K562 (cell line): ENCODE measurements around the gene PTPN9. TPM values are rescaled to one million over a fixed set of nuclear protein-coding genes. Genes with fewer than 3 reads are reported as not detected.
"Not testable (repeated sequence)": the region's sequence is repeated elsewhere in the genome, so short reads cannot be mapped to it uniquely, and the experiment has no call there.

ENCODE experiments used
- ATAC-seq: fragments of 200-7000 bp; cut with Tn5 transposase; 3 replicates; pipeline ENCODE4 v1.9.1; 2020; ENCODE audit warnings: moderate library complexity
- BruUV-seq: library from RNA; stranded (reverse); fragments of 400-500 nt; replicated peaks from 2 replicates; lab custom pipeline; 2021; lab: Mats Ljungman, UMichigan
- CTCF ChIA-PET: fragments of 300-600 bp; formaldehyde crosslinking; extraction: SDS; loops from one replicate; lab custom pipeline; 2021; ENCODE audit warnings: low intra/inter-chr PET ratio; lab: Yijun Ruan, JAX
- POLR2A ChIA-PET: fragments of 300-600, 350-650 bp; sonication (Branson Sonifier 250); formaldehyde crosslinking; extraction: SDS; loops from one replicate; lab custom pipeline; 2021; ENCODE audit warnings: antibody characterized with exemption, inconsistent platforms; lab: Yijun Ruan, JAX
- DNase-seq, 4 experiments: peaks; one replicate each; pipeline versions ENCODE4 v3.0.0 to v3.0.0-alpha.2; 2011 to 2018; ENCODE audit warnings: low spot score in 3 of 4, mixed read lengths in 3 of 4; ENCODE audit errors: extremely low read depth in 1 of 4
- FAIRE-seq: peaks from 2 replicates; lab custom pipeline; 2011; peaks lifted over from hg19 to GRCh38; lab: Jason Lieb, UNC
- H2AFZ ChIP-seq: 2 replicates; pipeline ENCODE4 v1.6.0; 2011; ENCODE audit warnings: low read depth, low read length, control low read depth, inconsistent platforms
- H3K27ac ChIP-seq: fragments of 200-600 bp; 3 replicates; pipeline ENCODE4 v1.8.0; 2011; ENCODE audit warnings: low read depth, mild to moderate bottlenecking, control low read depth, inconsistent platforms, low read length, moderate library complexity, mixed read lengths; ENCODE audit errors: extremely low read depth
- H3K27me3 ChIP-seq, 2 experiments: fragments of 300-600 bp in 1 of 2; 2 replicates in 1 of 2; 3 replicates in 1 of 2; pipeline versions ENCODE4 v1.6.0 to v1.8.0; 2011; ENCODE audit warnings: inconsistent platforms in 2 of 2, low read length in 2 of 2, mild to moderate bottlenecking in 1 of 2, mixed read lengths in 1 of 2, moderate library complexity in 1 of 2; ENCODE audit not compliant: control insufficient read depth in 2 of 2, insufficient read depth in 2 of 2
- H3K36me3 ChIP-seq: fragments of 300-600 bp; 3 replicates; pipeline ENCODE4 v1.8.0; 2011; ENCODE audit warnings: mild to moderate bottlenecking, low read length, inconsistent platforms; ENCODE audit not compliant: control insufficient read depth, insufficient read depth
- H3K4me1 ChIP-seq, 2 experiments: fragments of 200-600 bp in 1 of 2; replicated peaks in 1 of 2; 2 replicates in 1 of 2; 3 replicates in 1 of 2; pipeline versions ENCODE4 v1.5.1 to v1.8.0; 2011; ENCODE audit warnings: inconsistent platforms in 2 of 2, low read length in 2 of 2, mild to moderate bottlenecking in 1 of 2, mixed read lengths in 1 of 2, moderate library complexity in 1 of 2; ENCODE audit not compliant: control insufficient read depth in 2 of 2, insufficient read depth in 2 of 2
- H3K4me2 ChIP-seq: 2 replicates; pipeline ENCODE4 v1.6.1; 2011; ENCODE audit warnings: low read length, control low read depth, inconsistent platforms, mixed read lengths; ENCODE audit not compliant: insufficient read depth
- H3K4me3 ChIP-seq: fragments of 200-600 bp; sonication (generic), shearing (Covaris generic); 2 replicates; pipeline ENCODE4 v1.5.1; 2016; ENCODE audit warnings: control low read depth, inconsistent platforms
- H3K79me2 ChIP-seq: fragments of 200-600 bp; 3 replicates; pipeline ENCODE4 v1.8.0; 2011; ENCODE audit warnings: low read length, inconsistent platforms; ENCODE audit not compliant: control insufficient read depth, insufficient read depth
- H3K9ac ChIP-seq, 2 experiments: 2 replicates each; pipeline versions ENCODE4 v1.6.0 to v1.6.1; 2011; ENCODE audit warnings: low read depth in 2 of 2, low read length in 2 of 2, control low read depth in 1 of 2, inconsistent platforms in 1 of 2, mild to moderate bottlenecking in 1 of 2, mixed read lengths in 1 of 2; ENCODE audit not compliant: insufficient read depth in 1 of 2
- H3K9me1 ChIP-seq: one replicate; pipeline ENCODE4 v1.6.0; 2011; ENCODE audit warnings: inconsistent platforms, mild to moderate bottlenecking, low read length, moderate library complexity; ENCODE audit not compliant: control insufficient read depth, insufficient read depth
- H3K9me3 ChIP-seq: replicated peaks from 2 replicates; pipeline ENCODE4 v1.5.1; 2011; ENCODE audit warnings: low read depth, low read length, inconsistent platforms; ENCODE audit not compliant: control insufficient read depth, insufficient read depth
- H4K20me1 ChIP-seq: replicated peaks from 2 replicates; pipeline ENCODE4 v1.6.1; 2011; ENCODE audit warnings: low read length, inconsistent platforms, mixed read lengths; ENCODE audit not compliant: control insufficient read depth, insufficient read depth
- ARID1B ChIP-seq: fragments of 450-650 bp; IDR thresholded peaks from 2 replicates; pipeline ENCODE4 v1.6.1; 2016; ENCODE audit warnings: antibody characterized with exemption, mild to moderate bottlenecking, inconsistent platforms
- CBFA2T2 ChIP-seq: fragments of 450-650 bp; conservative IDR thresholded peaks from 2 replicates; pipeline ENCODE4 v1.6.1; 2017; ENCODE audit warnings: mild to moderate bottlenecking
- CBFA2T3 ChIP-seq: fragments of 450-650 bp; IDR thresholded peaks from 2 replicates; pipeline ENCODE4 v1.6.1; 2017
- HDAC1 ChIP-seq, 2 experiments: fragments of 450-650 bp; IDR thresholded peaks; 2 replicates each; pipeline ENCODE4 v1.6.1; 2016 to 2017; ENCODE audit warnings: inconsistent platforms in 1 of 2, mild to moderate bottlenecking in 1 of 2, moderate library complexity in 1 of 2
- KDM1A ChIP-seq, 2 experiments: fragments of 450-650 bp; IDR thresholded peaks; 2 replicates each; pipeline ENCODE4 v1.6.1; 2016; ENCODE audit warnings: mild to moderate bottlenecking in 2 of 2
- NCOR1 ChIP-seq: fragments of 450-650 bp; IDR thresholded peaks from 2 replicates; pipeline ENCODE4 v1.6.1; 2016; ENCODE audit warnings: mild to moderate bottlenecking, moderate library complexity
- RUNX1 ChIP-seq: sonication (generic); IDR thresholded peaks from 2 replicates; pipeline ENCODE4 v1.6.1; 2016; ENCODE audit warnings: antibody characterized with exemption, low read depth
- SOX6 ChIP-seq: fragments of 450-650 bp; IDR thresholded peaks from 2 replicates; pipeline ENCODE4 v1.6.1; 2014; ENCODE audit warnings: mild to moderate bottlenecking
- TCF3 ChIP-seq: sonication (generic); formaldehyde crosslinking; IDR thresholded peaks from 2 replicates; pipeline ENCODE4 v1.4.0; 2020; ENCODE audit warnings: mild to moderate bottlenecking, missing genetic modification reagents
- ZNF121 ChIP-seq: sonication (generic); formaldehyde crosslinking; conservative IDR thresholded peaks from 2 replicates; pipeline ENCODE4 v1.8.0; 2022; ENCODE audit warnings: missing genetic modification reagents
- ZNF778 ChIP-seq: fragments of 450-650 bp; formaldehyde crosslinking; IDR thresholded peaks from 2 replicates; pipeline ENCODE4 v1.4.0; 2020; ENCODE audit warnings: mild to moderate bottlenecking, moderate library complexity
- WGBS: fragments of 100-300 bp; shearing (Covaris generic); methylation state at CpG from one replicate; pipeline ENCODE4 v1.1.6; 2016; ENCODE audit warnings: low coverage, mixed read lengths; ENCODE audit not compliant: insufficient coverage; ENCODE audit errors: missing lambda C conversion rate; 5-methylcytosine and 5-hydroxymethylcytosine counted together
- in situ Hi-C: fragments of 300-500 bp; cut with MboI; formaldehyde crosslinking; loops from 4 replicates; pipeline ENCODE4 v1.15.0; 2018; ENCODE audit warnings: inconsistent platforms, mixed read lengths
- intact Hi-C: fragments of 100-400 bp; cut with micrococcal nuclease; formaldehyde crosslinking; loops from 2 replicates; pipeline ENCODE4 v1.14.2; 2022
- polyA plus RNA-seq, 8 experiments: library from polyadenylated mRNA; depleted of rRNA in 4 of 8; stranded (reverse) in 5 of 8; unstranded in 3 of 8; fragments of >200 nt; fragmentation: Nextera tagmentation in 2 of 8; fragmentation: Illumina TruSeq in 1 of 8; extraction: Ambion mirVana in 2 of 8; extraction: Trizol in 1 of 8; gene quantifications; 2 replicates each; pipeline versions ENCODE4 v1.2.1 to v1.2.3, GENCODE V29; 2011 to 2014; ENCODE audit warnings: inconsistent platforms in 1 of 8, missing spikeins in 1 of 8
- total RNA-seq, 7 experiments: library from RNA; depleted of rRNA in 6 of 7; stranded (reverse); fragments of >200 nt in 6 of 7; fragmentation: Illumina TruSeq in 2 of 7; extraction: Trizol in 2 of 7; gene quantifications; 2 replicates each; pipeline versions ENCODE4 v1.2.1 to v1.2.3, GENCODE V29; 2011 to 2021; ENCODE audit warnings: low replicate concordance in 1 of 7
- TF ChIP-seq, protein P1 (sequence below): sonication (generic); formaldehyde crosslinking; IDR thresholded peaks from 2 replicates; pipeline ENCODE4 v1.9.0; 2022; ENCODE audit warnings: mild to moderate bottlenecking, missing genetic modification reagents

Gene PTPN9
- total and polyA plus RNA-seq, 9 of the 15 experiments (the other 6 are each of a cell fraction or from before 2014, with no cell fraction given) = 5.0 to 24.0 (median 14.2) TPM

DNA sequence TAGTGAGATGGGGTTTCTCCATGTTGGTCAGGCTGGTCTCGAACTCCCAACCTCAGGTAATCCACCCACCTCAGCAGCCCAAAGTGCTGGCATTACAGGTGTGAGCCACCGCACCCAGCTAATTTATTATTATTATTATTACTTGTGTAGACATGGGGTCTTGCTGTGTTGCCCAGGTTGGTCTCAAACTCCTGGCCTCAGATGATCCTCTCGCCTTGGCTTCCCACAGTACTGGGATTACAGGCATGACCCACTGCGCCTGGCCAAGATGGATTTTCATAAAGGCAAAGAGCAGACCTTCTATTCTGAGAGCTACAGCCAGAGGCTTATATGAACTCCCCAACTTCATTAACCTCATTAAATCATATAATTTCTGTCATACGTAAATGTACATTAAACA lies 17.2 kb downstream of the PTPN9 start:
- Histone ChIP-seq H3K27ac (no peak overlapping the region), H3K9me3 (no peaks in the 10 kb centered on the region), H3K79me2 (peaks cover 10% of the 10 kb centered on the region), H4K20me1 (no peaks in the 10 kb centered on the region), H3K9me1 (no peaks in the 10 kb centered on the region), H3K36me3 (peaks cover 4% of the 10 kb centered on the region; the same call in 1 of the 3 replicates), H3K4me3 (no peak overlapping the region), H3K4me1 (no peaks in the 10 kb centered on the region; a peak in 2 of 5 replicates), H3K4me2 (no peak overlapping the region), H3K9ac (no peak overlapping the region), H3K27me3 (no peaks in the 10 kb centered on the region), H2AFZ (no peak overlapping the region)
- intact Hi-C loops = no loop called here
- FAIRE-seq (no peak), ATAC-seq (no peak), DNase-seq (no peak)
- ChIA-PET CTCF (no interaction called here), POLR2A (interaction anchor here (0.5 to 2.1 kb wide), 5 partner anchors 9 to 1522 kb away, joined by 3 to 12 read pairs (median 5); no protein-coding TSS in a partner anchor)
- 88% methylated on average over 5 of the region's 5 CpGs for WGBS
- TF ChIP-seq ZNF778 (CRISPR knock-in tag) = no peak
- no peak for TF ChIP-seq RUNX1
- TF ChIP-seq ZNF121 (CRISPR knock-in tag) = peak; percentile 63
- BruUV-seq = no TSS peak
- in situ Hi-C loops = no loop called here

DNA sequence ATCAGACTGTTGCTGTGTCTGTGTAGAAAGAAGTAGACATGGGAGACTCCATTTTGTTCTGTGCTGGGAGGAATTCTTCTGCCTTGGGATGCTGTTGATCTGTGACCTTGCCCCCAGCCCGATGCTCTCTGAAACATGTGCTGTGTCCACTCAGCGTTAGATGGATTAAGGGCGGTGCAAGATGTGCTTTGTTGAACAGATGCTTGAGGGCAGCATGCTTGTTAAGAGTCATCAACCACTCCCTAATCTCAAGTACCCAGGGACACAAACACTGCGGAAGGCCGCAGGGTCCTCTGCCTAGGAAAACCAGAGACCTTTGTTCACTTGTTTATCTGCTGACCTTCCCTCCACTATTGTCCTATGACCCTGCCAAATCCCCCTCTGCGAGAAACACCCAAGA lies 19.8 kb downstream of the PTPN9 start:
- H3K4me1 ChIP-seq, H4K20me1 ChIP-seq, intact Hi-C loops, H3K27ac ChIP-seq, H3K4me2 ChIP-seq, in situ Hi-C loops, H3K4me3 ChIP-seq, CTCF ChIA-PET, H3K79me2 ChIP-seq, H3K27me3 ChIP-seq, H3K9me1 ChIP-seq, POLR2A ChIA-PET, H3K36me3 ChIP-seq, BruUV-seq, H2AFZ ChIP-seq, H3K9ac ChIP-seq, H3K9me3 ChIP-seq, ATAC-seq: not testable (repeated sequence)
- DNase-seq (peak in 1 of 4 experiments; percentile 44), FAIRE-seq (peak; percentile 40)
- 0 out of 2 replicates have a peak, but pooled peaks have one; percentile 21 for TF ChIP-seq SOX6
- peak; percentile 33; the same call in 1 of the 2 replicates for TF ChIP-seq NCOR1
- TF ChIP-seq CBFA2T2 = 0 out of 2 replicates have a peak, but pooled peaks have one; percentile 35
- TF ChIP-seq TCF3 = peak; percentile 63
- TF ChIP-seq KDM1A (IDR thresholded peaks at IDR 0.05) = peak in 1 of 2 experiments; percentile 22; a peak in 1 of 4 replicates
- TF ChIP-seq, protein P1, sequence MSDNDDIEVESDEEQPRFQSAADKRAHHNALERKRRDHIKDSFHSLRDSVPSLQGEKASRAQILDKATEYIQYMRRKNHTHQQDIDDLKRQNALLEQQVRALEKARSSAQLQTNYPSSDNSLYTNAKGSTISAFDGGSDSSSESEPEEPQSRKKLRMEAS = peak; percentile 73; the same call in 1 of the 2 replicates
- peak in 1 of 2 experiments; percentile 35; a peak in 1 of 4 replicates for TF ChIP-seq HDAC1 (IDR thresholded peaks at IDR 0.05)
- peak; percentile 25 for TF ChIP-seq ARID1B
- peak; percentile 63 for TF ChIP-seq CBFA2T3
- 13% methylated on average over 5 of the region's 6 CpGs for WGBS
